ENCODE results near the gene KAZN.

The KAZN gene

DNA sequence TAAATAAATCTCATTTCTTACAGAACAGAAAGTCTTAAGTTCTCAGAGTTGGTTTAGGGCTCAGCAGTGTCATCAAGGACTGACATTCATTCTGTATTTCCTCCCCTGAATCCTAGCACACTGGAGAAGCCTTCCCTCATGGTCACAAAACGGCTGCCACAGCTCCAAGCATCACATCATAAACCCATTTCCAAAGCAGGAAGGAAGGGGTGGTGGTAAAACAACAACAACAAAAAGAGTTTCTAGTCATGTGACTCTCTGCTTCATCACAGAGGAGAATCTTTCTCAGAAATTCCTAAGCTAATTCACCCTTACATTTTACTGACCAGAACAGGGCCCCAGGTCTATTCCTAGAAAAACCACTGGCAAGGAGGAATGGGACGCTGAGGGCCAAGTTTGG, 210.3 kb downstream of the KAZN start:
- no peak overlapping the region for H2AFZ ChIP-seq (ENCODE audit: low read depth, low read length)
- no peaks in the 10 kb centered on the region for H3K4me1 ChIP-seq (ENCODE audit: control insufficient read depth, insufficient read depth, low read depth, low read length)
- no peaks in the 10 kb centered on the region for H3K79me1 ChIP-seq (replicated peaks; ENCODE audit: low read length, poor library complexity, severe bottlenecking)
- H2BK120ac ChIP-seq (ENCODE audit: low read depth, low read length) = no peak overlapping the region
- H3K14ac ChIP-seq (ENCODE audit: low read length in 2 of 2) = no peak overlapping the region
- H3K27ac ChIP-seq (ENCODE audit: low read length, poor library complexity, severe bottlenecking) = no peak overlapping the region
- H3K9me3 ChIP-seq (ENCODE audit: control insufficient read depth, low read length) = peaks cover 34% of the 10 kb centered on the region
- no peak overlapping the region for H2BK5ac ChIP-seq (ENCODE audit: low read depth, low read length, poor library complexity, severe bottlenecking)
- H3K36me3 ChIP-seq (ENCODE audit: control insufficient read depth in 1 of 2, insufficient read depth in 2 of 2, low read depth in 1 of 2, low read length in 2 of 2) = no peaks in the 10 kb centered on the region
- no peak overlapping the region for H3K23ac ChIP-seq (ENCODE audit: low read length in 2 of 2)
- H3K4ac ChIP-seq (ENCODE audit: low read depth in 1 of 2, low read length in 2 of 2) = no peak overlapping the region
- no peak overlapping the region for H3K9ac ChIP-seq (ENCODE audit: low read length)
- H2AK5ac ChIP-seq (ENCODE audit: low read length, severe bottlenecking) = no peak overlapping the region
- H3K4me2 ChIP-seq (ENCODE audit: low read length, poor library complexity, severe bottlenecking) = no peak overlapping the region
- no peak overlapping the region for H3K18ac ChIP-seq (ENCODE audit: low read depth in 1 of 2, low read length in 2 of 2)
- H2BK15ac ChIP-seq (ENCODE audit: low read depth, poor library complexity, severe bottlenecking) = no peak overlapping the region
- 94% methylated on average over 2 of the region's 2 CpGs for WGBS
- no peak overlapping the region for H3K4me3 ChIP-seq (ENCODE audit: insufficient read depth in 1 of 2, low read depth in 1 of 2, low read length in 2 of 2)
- H3K27me3 ChIP-seq (ENCODE audit: control insufficient read depth in 1 of 2, insufficient read depth in 1 of 2, low read length in 2 of 2) = no peaks in the 10 kb centered on the region
- DNase-seq = no peak
- H2BK12ac ChIP-seq (ENCODE audit: low read length in 2 of 2) = no peak overlapping the region
- H4K91ac ChIP-seq (ENCODE audit: low read length) = no peak overlapping the region
- no peak overlapping the region for H4K8ac ChIP-seq (ENCODE audit: low read length)

DNA sequence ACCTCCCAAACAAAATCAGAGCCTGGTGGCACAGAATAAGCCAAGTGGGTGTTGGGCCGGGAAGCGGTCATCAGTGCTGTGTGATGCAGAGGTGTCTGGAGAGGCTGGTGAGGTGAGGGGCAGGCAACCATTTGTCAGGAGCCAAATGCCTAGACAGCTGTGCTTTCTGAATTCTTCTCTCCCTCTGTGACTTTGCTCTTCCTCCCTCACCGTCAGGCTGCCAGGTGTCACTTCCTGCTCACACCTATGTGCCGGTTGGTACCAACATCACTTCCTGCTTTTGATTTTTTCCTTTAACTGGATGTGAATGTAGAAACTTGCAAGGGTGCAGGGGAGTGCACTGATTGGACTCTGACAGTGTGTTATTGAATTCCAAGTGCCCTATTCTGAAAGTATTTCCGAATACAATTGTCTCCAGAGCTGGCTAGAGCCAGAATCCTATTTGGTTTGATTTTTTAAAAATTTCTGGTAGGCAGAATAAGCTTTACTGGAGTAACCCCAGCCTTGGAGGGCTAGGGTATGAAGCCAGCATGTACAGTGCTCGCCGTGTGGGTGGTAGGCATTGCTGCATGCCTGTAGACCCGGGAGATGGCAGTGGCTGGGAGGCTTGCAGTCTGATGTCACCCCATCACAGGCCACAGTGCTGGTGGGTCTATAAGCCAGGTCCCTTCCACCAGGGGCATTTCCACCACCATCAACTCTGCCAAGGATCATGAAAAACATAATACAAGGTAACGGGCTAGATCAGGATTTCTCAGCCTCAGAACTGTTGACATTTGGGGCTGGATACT, 210.9 kb downstream of the KAZN start:
- Histone ChIP-seq H3K27ac (ENCODE audit: low read length, poor library complexity, severe bottlenecking) (no peak overlapping the region), H4K8ac (ENCODE audit: low read length) (no peak overlapping the region), H3K9me3 (ENCODE audit: control insufficient read depth, low read length) (peaks cover 34% of the 10 kb centered on the region), H3K14ac (ENCODE audit: low read length in 2 of 2) (no peak overlapping the region), H2AFZ (ENCODE audit: low read depth, low read length) (no peak overlapping the region), H3K4ac (ENCODE audit: low read depth in 1 of 2, low read length in 2 of 2) (no peak overlapping the region), H3K4me3 (ENCODE audit: insufficient read depth in 1 of 2, low read depth in 1 of 2, low read length in 2 of 2) (no peak overlapping the region), H2BK5ac (ENCODE audit: low read depth, low read length, poor library complexity, severe bottlenecking) (no peak overlapping the region), H3K23ac (ENCODE audit: low read length in 2 of 2) (no peak overlapping the region), H4K91ac (ENCODE audit: low read length) (no peak overlapping the region), H2BK15ac (ENCODE audit: low read depth, poor library complexity, severe bottlenecking) (no peak overlapping the region), H3K4me2 (ENCODE audit: low read length, poor library complexity, severe bottlenecking) (no peak overlapping the region), H3K4me1 (ENCODE audit: control insufficient read depth, insufficient read depth, low read depth, low read length) (no peaks in the 10 kb centered on the region), H2BK120ac (ENCODE audit: low read depth, low read length) (no peak overlapping the region), H3K9ac (ENCODE audit: low read length) (no peak overlapping the region), H3K27me3 (ENCODE audit: control insufficient read depth in 1 of 2, insufficient read depth in 1 of 2, low read length in 2 of 2) (no peaks in the 10 kb centered on the region), H2BK12ac (ENCODE audit: low read length in 2 of 2) (no peak overlapping the region), H3K79me1 (replicated peaks; ENCODE audit: low read length, poor library complexity, severe bottlenecking) (no peaks in the 10 kb centered on the region), H3K36me3 (ENCODE audit: control insufficient read depth in 1 of 2, insufficient read depth in 2 of 2, low read depth in 1 of 2, low read length in 2 of 2) (no peaks in the 10 kb centered on the region), H2AK5ac (ENCODE audit: low read length, severe bottlenecking) (no peak overlapping the region), H3K18ac (ENCODE audit: low read depth in 1 of 2, low read length in 2 of 2) (no peak overlapping the region)
- no peak for DNase-seq
- 88% methylated on average over 7 of the region's 9 CpGs for whole genome bisulfite sequencing

DNA sequence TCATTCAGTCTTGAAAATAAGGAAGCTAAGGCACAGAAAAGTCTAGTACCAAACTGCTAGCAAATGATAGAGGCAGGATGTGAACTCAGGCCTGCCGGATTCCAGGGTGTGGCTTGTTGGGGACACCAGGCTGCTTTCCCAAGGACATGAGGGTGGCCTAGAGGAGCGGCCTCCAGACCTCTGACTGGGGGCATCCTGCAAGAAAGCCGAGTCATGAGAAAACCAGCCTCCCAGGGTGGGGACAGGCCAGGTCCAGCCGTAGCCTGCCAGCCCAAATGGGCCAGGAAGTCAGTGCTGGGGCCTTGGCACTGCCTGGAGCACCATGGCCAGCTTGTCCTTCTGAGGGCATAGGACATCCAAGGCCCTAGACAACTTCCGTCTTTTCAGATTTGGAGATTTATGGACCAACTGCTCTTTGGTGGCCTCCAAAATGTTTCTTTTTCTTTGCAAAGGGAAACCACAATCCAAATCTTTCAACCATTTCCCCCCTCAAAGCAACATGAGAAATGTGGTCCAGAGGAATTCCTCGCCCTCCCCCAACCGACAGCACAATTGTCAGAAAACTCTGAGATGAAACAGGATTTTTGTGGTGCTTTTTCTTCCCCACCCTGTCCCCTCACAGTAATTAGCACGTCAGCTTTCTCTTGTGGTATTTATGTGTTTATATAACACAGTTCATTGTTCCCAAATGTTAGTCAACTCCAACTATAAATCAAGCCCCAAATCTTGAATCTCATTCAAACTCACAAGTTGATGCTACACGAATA, 212.3 kb downstream of the KAZN start:
- peak; percentile 47 for DNase-seq
- Histone ChIP-seq H2BK5ac (ENCODE audit: low read depth, low read length, poor library complexity, severe bottlenecking) (no peak overlapping the region), H3K23ac (ENCODE audit: low read length in 2 of 2) (no peak overlapping the region)

DNA sequence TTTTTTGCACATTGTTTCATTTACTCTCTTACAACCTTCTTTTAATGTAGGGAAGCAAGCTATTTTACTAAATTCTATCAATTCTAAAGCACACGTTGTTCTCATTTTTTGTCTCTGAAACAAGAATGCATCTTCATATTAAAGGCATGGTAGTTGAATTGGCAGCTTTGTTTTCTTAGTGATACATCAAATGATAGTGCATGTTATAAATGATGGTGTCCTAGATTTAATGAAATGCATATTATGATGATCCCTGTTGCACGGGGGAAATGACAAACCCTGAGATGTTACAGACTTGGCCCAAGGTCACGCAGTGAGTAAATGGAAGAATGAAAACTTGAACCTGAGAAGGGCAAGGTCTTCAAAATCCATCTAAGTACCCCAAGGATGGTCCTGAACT, 213.1 kb downstream of the KAZN start:
- no peaks in the 10 kb centered on the region for H3K79me1 ChIP-seq (replicated peaks; ENCODE audit: low read length, poor library complexity, severe bottlenecking)
- H3K4me2 ChIP-seq (ENCODE audit: low read length, poor library complexity, severe bottlenecking) = no peak overlapping the region
- H3K18ac ChIP-seq (ENCODE audit: low read depth in 1 of 2, low read length in 2 of 2) = no peak overlapping the region
- H4K91ac ChIP-seq (ENCODE audit: low read length) = no peak overlapping the region
- H3K27me3 ChIP-seq (ENCODE audit: control insufficient read depth in 1 of 2, insufficient read depth in 1 of 2, low read length in 2 of 2) = no peaks in the 10 kb centered on the region
- no peaks in the 10 kb centered on the region for H3K36me3 ChIP-seq (ENCODE audit: control insufficient read depth in 1 of 2, insufficient read depth in 2 of 2, low read depth in 1 of 2, low read length in 2 of 2)
- H3K9ac ChIP-seq (ENCODE audit: low read length) = no peak overlapping the region
- no peak overlapping the region for H4K8ac ChIP-seq (ENCODE audit: low read length)
- no peak overlapping the region for H2AK5ac ChIP-seq (ENCODE audit: low read length, severe bottlenecking)
- no peak overlapping the region for H2BK12ac ChIP-seq (ENCODE audit: low read length in 2 of 2)
- H3K4me3 ChIP-seq (ENCODE audit: insufficient read depth in 1 of 2, low read depth in 1 of 2, low read length in 2 of 2) = no peak overlapping the region
- H2AFZ ChIP-seq (ENCODE audit: low read depth, low read length) = no peak overlapping the region
- no peak overlapping the region for H3K14ac ChIP-seq (ENCODE audit: low read length in 2 of 2)
- DNase-seq = no peak
- H2BK5ac ChIP-seq (ENCODE audit: low read depth, low read length, poor library complexity, severe bottlenecking) = no peak overlapping the region
- peaks cover 32% of the 10 kb centered on the region for H3K9me3 ChIP-seq (ENCODE audit: control insufficient read depth, low read length)
- WGBS = 78% methylated on average over 3 of the region's 3 CpGs
- no peak overlapping the region for H3K23ac ChIP-seq (ENCODE audit: low read length in 2 of 2)
- H3K4ac ChIP-seq (ENCODE audit: low read depth in 1 of 2, low read length in 2 of 2) = no peak overlapping the region
- no peaks in the 10 kb centered on the region for H3K4me1 ChIP-seq (ENCODE audit: control insufficient read depth, insufficient read depth, low read depth, low read length)
- H3K27ac ChIP-seq (ENCODE audit: low read length, poor library complexity, severe bottlenecking) = no peak overlapping the region
- H2BK120ac ChIP-seq (ENCODE audit: low read depth, low read length) = no peak overlapping the region
- H2BK15ac ChIP-seq (ENCODE audit: low read depth, poor library complexity, severe bottlenecking) = no peak overlapping the region

More for the DNA sequence above, 212.3 kb downstream of the KAZN start:
- no peaks in the 10 kb centered on the region for H3K36me3 ChIP-seq (ENCODE audit: control insufficient read depth in 1 of 2, insufficient read depth in 2 of 2, low read depth in 1 of 2, low read length in 2 of 2)
- no peak overlapping the region for H3K27ac ChIP-seq (ENCODE audit: low read length, poor library complexity, severe bottlenecking)
- H2AFZ ChIP-seq (ENCODE audit: low read depth, low read length) = no peak overlapping the region
- no peak overlapping the region for H3K4me2 ChIP-seq (ENCODE audit: low read length, poor library complexity, severe bottlenecking)
- H4K8ac ChIP-seq (ENCODE audit: low read length) = no peak overlapping the region
- H3K9ac ChIP-seq (ENCODE audit: low read length) = no peak overlapping the region
- no peak overlapping the region for H2AK5ac ChIP-seq (ENCODE audit: low read length, severe bottlenecking)
- peak overlapping the region in 1 of 2 experiments; percentile 49 for H3K18ac ChIP-seq (ENCODE audit: low read depth in 1 of 2, low read length in 2 of 2)
- 65% methylated on average over 7 of the region's 9 CpGs for WGBS
- H3K4me1 ChIP-seq (ENCODE audit: control insufficient read depth, insufficient read depth, low read depth, low read length) = no peaks in the 10 kb centered on the region
- no peaks in the 10 kb centered on the region for H3K27me3 ChIP-seq (ENCODE audit: control insufficient read depth in 1 of 2, insufficient read depth in 1 of 2, low read length in 2 of 2)
- H2BK120ac ChIP-seq (ENCODE audit: low read depth, low read length) = no peak overlapping the region
- H3K4ac ChIP-seq (ENCODE audit: low read depth in 1 of 2, low read length in 2 of 2) = no peak overlapping the region
- H3K14ac ChIP-seq (ENCODE audit: low read length in 2 of 2) = no peak overlapping the region
- peak overlapping the region; percentile 34 for H4K91ac ChIP-seq (ENCODE audit: low read length)
- no peak overlapping the region for H3K4me3 ChIP-seq (ENCODE audit: insufficient read depth in 1 of 2, low read depth in 1 of 2, low read length in 2 of 2)
- no peak overlapping the region for H2BK12ac ChIP-seq (ENCODE audit: low read length in 2 of 2)
- H3K79me1 ChIP-seq (replicated peaks; ENCODE audit: low read length, poor library complexity, severe bottlenecking) = no peaks in the 10 kb centered on the region
- H3K9me3 ChIP-seq (ENCODE audit: control insufficient read depth, low read length) = peaks cover 33% of the 10 kb centered on the region
- no peak overlapping the region for H2BK15ac ChIP-seq (ENCODE audit: low read depth, poor library complexity, severe bottlenecking)
